HUES6 (cell line): ENCODE measurements around the gene HS3ST1.

ENCODE experiments used
- H3K27ac ChIP-seq: 2 replicates; pipeline ENCODE4 v1.7.0; 2013; ENCODE audit warnings: low read depth, mild to moderate bottlenecking, low read length, inconsistent platforms
- H3K27me3 ChIP-seq: 2 replicates; pipeline ENCODE4 v1.6.1; 2013; ENCODE audit warnings: low read length; ENCODE audit not compliant: control insufficient read depth, insufficient read depth
- H3K36me3 ChIP-seq: 2 replicates; pipeline ENCODE4 v1.6.1; 2013; ENCODE audit warnings: low read length; ENCODE audit not compliant: control insufficient read depth, insufficient read depth
- H3K4me1 ChIP-seq: 2 replicates; pipeline ENCODE4 v1.6.1; 2013; ENCODE audit warnings: low read length; ENCODE audit not compliant: control insufficient read depth, insufficient read depth
- H3K4me3 ChIP-seq: 2 replicates; pipeline ENCODE4 v1.5.1; 2013; ENCODE audit warnings: low read depth, low read length
- H3K9ac ChIP-seq: one replicate; pipeline ENCODE4 v1.6.1; 2013; ENCODE audit warnings: mild to moderate bottlenecking, low read length
- H3K9me3 ChIP-seq: 2 replicates; pipeline ENCODE4 v1.6.1; 2013; ENCODE audit warnings: low read depth, low read length; ENCODE audit not compliant: control insufficient read depth, insufficient read depth

The HS3ST1 gene

DNA sequence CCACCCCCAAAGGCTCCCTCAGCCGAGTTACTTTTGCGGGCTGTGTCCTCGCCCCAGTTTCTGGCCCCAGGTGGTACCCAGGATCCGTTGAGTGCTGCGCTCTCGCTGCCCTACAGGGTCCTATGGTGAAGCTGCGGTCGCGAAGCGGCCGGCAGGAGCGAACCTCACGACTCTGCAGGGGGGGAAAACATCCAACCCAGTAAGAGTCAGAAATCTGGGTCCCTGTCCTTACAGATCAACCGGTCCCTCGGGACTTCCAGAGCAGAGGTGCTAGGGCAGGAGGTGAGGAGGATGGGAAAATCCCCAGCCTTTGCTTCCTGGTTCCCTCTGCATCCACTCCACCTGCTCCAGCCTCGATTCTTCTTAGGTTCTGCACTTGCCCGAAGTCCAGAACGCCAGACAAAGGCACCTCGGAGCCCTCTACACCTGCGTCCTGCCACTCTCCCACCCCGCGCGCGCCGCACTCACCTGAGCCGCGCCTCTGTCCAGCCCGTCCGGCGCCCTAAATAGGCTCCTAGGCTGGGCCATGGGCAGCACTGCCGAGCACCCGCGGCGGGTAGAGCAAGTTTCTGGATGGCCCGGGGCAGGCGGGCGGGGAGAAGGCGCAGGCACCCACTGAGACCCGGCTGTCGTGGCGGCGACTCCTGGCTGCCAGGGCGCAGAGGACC lies at the start of gene HS3ST1:
Gene HS3ST1 (minus strand): TSS at position 664 of the 668 bp plus-strand sequence. CDS start 28,889 bp downstream, outside the sequence.
- H3K9ac ChIP-seq, result peak within 1 kb of the TSS; percentile 42
- no peaks in the 10 kb centered on the region for H3K9me3 ChIP-seq
- peaks cover 4% of the 10 kb centered on the region; the same call in 1 of the 2 replicates for H3K4me1 ChIP-seq
- H3K4me3 ChIP-seq, result peak within 1 kb of the TSS; percentile 66
- H3K27me3 ChIP-seq, result peaks cover 53% of the 10 kb centered on the region
- H3K27ac ChIP-seq, result no peak within 1 kb of the TSS
- H3K36me3 ChIP-seq, result no peaks in the 10 kb centered on the region

GRCh38 chr4:11475871-11476270 lies 47.2 kb upstream of the HS3ST1 start:
- no peaks in the 10 kb centered on the region for H3K9me3 ChIP-seq
- no peaks in the 10 kb centered on the region for H3K27me3 ChIP-seq
- no peak overlapping the region for H3K4me3 ChIP-seq
- H3K36me3 ChIP-seq, result no peaks in the 10 kb centered on the region
- H3K4me1 ChIP-seq, result peaks cover under 1% of the 10 kb centered on the region; the same call in 1 of the 2 replicates
- H3K9ac ChIP-seq, result no peak overlapping the region
- H3K27ac ChIP-seq, result no peak overlapping the region

DNA sequence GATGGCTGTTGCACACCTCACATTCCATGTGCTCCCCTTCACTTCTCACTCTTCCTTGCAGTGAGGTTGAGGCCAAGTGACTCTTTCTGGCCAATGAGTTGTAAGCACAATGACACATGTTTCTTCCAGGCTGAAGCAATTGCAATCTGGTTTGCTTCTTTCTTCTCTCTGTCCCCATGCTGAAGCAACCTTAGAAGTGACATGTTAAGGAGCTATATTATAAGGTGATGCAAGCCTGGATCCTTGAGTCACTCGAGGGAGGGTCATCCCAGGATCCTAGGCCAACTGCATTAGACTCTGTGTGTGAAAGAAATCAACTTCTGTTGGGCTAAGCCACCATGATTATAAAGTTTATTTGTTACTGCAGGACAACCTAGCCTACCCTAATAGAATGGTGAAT lies 45.5 kb upstream of the HS3ST1 start:
- H3K9me3 ChIP-seq, result no peaks in the 10 kb centered on the region
- H3K36me3 ChIP-seq, result no peaks in the 10 kb centered on the region
- H3K4me1 ChIP-seq, result peaks cover 12% of the 10 kb centered on the region; the same call in 1 of the 2 replicates
- no peak overlapping the region for H3K9ac ChIP-seq
- no peak overlapping the region for H3K27ac ChIP-seq
- H3K4me3 ChIP-seq, result no peak overlapping the region
- H3K27me3 ChIP-seq, result no peaks in the 10 kb centered on the region

- H3K27ac ChIP-seq, result no peak overlapping the region
- no peak overlapping the region for H3K4me3 ChIP-seq
- H3K4me1 ChIP-seq, result peaks cover 18% of the 10 kb centered on the region; the same call in 1 of the 2 replicates
- no peaks in the 10 kb centered on the region for H3K36me3 ChIP-seq
- no peaks in the 10 kb centered on the region for H3K27me3 ChIP-seq
- no peak overlapping the region for H3K9ac ChIP-seq
- no peaks in the 10 kb centered on the region for H3K9me3 ChIP-seq
Measured at GRCh38 chr4:11472535-11472934, 43.8 kb upstream of the HS3ST1 start.

DNA sequence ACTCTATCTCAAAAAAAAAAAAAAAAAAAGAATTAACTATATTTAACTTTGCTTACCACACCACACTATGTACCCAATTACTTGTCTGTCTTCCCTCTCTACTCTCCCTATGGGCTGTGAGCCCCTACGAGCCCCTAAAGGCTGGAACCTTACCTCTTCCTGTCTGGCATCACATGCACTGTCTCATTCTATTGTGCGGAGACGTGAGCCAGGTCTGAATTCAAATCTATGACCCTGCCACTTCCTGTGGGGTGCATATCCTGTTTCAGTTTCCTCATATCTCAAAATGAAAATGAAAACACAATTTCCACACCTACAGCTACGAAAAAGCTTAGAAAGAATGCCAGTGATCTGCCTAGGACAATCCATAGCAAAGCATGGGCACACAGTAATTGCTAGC lies 42.9 kb upstream of the HS3ST1 start:
- H3K9ac ChIP-seq, result no peak overlapping the region
- no peaks in the 10 kb centered on the region for H3K9me3 ChIP-seq
- peaks cover 18% of the 10 kb centered on the region; the same call in 1 of the 2 replicates for H3K4me1 ChIP-seq
- H3K27ac ChIP-seq, result no peak overlapping the region
- H3K36me3 ChIP-seq, result no peaks in the 10 kb centered on the region
- H3K4me3 ChIP-seq, result no peak overlapping the region
- H3K27me3 ChIP-seq, result no peaks in the 10 kb centered on the region

- H3K27me3 ChIP-seq, result no peaks in the 10 kb centered on the region
- H3K36me3 ChIP-seq, result no peaks in the 10 kb centered on the region
- peaks cover 18% of the 10 kb centered on the region; the same call in 1 of the 2 replicates for H3K4me1 ChIP-seq
- H3K9ac ChIP-seq, result no peak overlapping the region
- H3K27ac ChIP-seq, result no peak overlapping the region
- no peaks in the 10 kb centered on the region for H3K9me3 ChIP-seq
- no peak overlapping the region for H3K4me3 ChIP-seq
Measured at GRCh38 chr4:11471046-11471441, 42.4 kb upstream of the HS3ST1 start.

DNA sequence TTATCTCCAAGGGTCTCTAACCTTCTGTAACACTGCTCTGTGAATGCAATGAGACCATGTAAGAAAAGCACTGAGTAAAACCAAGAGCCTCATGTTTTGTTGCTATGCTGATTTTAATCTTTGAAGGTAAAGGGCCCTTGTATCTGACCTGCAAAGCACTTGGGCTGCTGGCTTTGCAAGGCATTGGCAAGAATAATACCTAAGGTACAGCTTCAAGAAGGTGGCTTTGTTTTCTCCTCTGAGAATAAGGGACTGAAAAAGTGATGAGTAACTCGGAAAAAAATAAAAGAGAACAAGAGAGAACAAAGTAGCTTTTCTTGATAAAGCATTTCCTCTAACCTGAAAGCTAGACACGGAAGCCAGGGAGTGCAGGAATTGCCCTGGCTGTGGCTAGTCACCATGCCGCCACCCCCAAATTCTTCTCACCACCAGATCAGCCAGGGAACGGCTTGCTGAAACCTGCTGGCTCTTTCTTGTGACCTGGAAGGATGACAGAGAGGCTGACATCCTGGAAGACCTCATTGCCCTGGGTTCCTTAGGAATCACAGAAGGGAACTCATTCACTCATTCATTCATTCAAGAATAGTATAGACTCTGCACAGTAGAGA lies 41.8 kb upstream of the HS3ST1 start:
- H3K4me1 ChIP-seq, result peaks cover 18% of the 10 kb centered on the region; the same call in 1 of the 2 replicates
- no peaks in the 10 kb centered on the region for H3K27me3 ChIP-seq
- no peak overlapping the region for H3K4me3 ChIP-seq
- H3K9ac ChIP-seq, result no peak overlapping the region
- H3K36me3 ChIP-seq, result no peaks in the 10 kb centered on the region
- H3K9me3 ChIP-seq, result no peaks in the 10 kb centered on the region
- H3K27ac ChIP-seq, result no peak overlapping the region

- no peaks in the 10 kb centered on the region for H3K9me3 ChIP-seq
- H3K27ac ChIP-seq, result no peak overlapping the region
- no peaks in the 10 kb centered on the region for H3K36me3 ChIP-seq
- no peaks in the 10 kb centered on the region for H3K27me3 ChIP-seq
- H3K9ac ChIP-seq, result no peak overlapping the region
- no peak overlapping the region for H3K4me3 ChIP-seq
- peaks cover 18% of the 10 kb centered on the region; the same call in 1 of the 2 replicates for H3K4me1 ChIP-seq
Measured at GRCh38 chr4:11469650-11470437, 41.1 kb upstream of the HS3ST1 start.

DNA sequence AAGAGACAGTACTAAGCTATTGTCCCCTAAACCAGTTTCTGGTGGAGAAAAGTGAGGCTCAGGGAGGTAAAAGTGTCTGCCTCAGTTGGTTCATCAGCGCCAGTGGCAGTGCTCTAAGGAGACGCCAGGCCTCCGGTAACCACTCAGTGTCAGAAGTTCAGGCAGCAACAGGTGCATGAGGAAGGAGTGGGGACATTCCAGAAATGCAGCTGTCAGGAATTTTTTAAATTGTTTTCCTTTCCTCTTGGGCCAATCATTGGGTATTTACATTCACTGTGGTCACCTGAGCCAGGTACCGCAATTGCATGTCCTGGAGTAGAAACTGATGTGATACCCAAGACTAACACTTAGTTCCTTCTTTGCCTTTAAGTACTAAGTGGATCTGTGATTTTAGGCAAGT lies 40.2 kb upstream of the HS3ST1 start:
- H3K27me3 ChIP-seq, result no peaks in the 10 kb centered on the region
- H3K36me3 ChIP-seq, result no peaks in the 10 kb centered on the region
- no peak overlapping the region for H3K9ac ChIP-seq
- H3K4me3 ChIP-seq, result no peak overlapping the region
- peaks cover 18% of the 10 kb centered on the region; the same call in 1 of the 2 replicates for H3K4me1 ChIP-seq
- H3K9me3 ChIP-seq, result no peaks in the 10 kb centered on the region
- no peak overlapping the region for H3K27ac ChIP-seq

DNA sequence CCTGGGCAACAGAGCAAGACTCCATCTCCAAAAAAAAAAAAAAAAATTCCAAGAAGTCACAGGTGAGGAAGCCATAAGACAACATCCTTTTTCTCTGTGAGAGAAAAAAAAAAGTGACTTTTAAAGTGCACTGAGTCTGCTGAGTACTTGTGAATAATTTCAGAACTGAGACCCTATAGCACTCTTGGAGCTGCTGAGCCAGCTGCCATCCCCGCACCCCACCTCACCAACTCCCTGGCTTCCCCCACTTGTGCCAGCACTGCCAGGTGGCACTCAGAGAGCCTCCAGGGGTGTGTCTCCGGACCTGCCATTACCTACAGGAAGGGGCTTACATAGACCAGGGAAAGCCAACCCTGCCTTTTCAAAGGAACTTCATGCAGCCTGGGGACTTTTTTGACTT lies 39.2 kb upstream of the HS3ST1 start:
- no peak overlapping the region for H3K27ac ChIP-seq
- H3K9ac ChIP-seq, result no peak overlapping the region
- no peaks in the 10 kb centered on the region for H3K27me3 ChIP-seq
- H3K4me3 ChIP-seq, result no peak overlapping the region
- H3K36me3 ChIP-seq, result no peaks in the 10 kb centered on the region
- H3K4me1 ChIP-seq, result peaks cover 18% of the 10 kb centered on the region; the same call in 1 of the 2 replicates
- no peaks in the 10 kb centered on the region for H3K9me3 ChIP-seq

DNA sequence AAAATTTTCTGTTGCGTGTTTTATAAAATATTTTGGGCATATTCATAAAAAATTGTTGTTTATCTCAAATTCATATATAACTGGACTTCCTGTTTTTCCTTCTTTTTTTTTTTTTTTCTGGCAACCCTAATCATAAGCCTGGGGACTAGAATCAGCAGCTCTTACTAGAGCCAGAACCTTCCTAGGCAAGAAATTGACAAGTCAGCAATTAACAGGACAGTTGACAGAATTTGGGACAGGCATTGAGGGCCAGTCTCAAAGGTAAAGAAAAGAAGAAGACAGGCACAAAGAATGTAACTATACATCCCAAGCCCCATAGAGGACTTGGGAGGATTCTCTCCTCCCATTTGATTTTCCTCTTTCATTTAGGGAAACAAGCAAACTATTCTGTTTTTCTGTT lies 35.0 kb upstream of the HS3ST1 start:
- Histone ChIP-seq H3K9me3 (peaks cover 6% of the 10 kb centered on the region), H3K4me3 (no peak overlapping the region), H3K27me3 (no peaks in the 10 kb centered on the region), H3K9ac (no peak overlapping the region), H3K36me3 (no peaks in the 10 kb centered on the region), H3K4me1 (peaks cover 2% of the 10 kb centered on the region; the same call in 1 of the 2 replicates), H3K27ac (no peak overlapping the region)
